Caco-2 (cell line): ENCODE measurements around the gene NDST3. TPM values are rescaled to one million over a fixed set of nuclear protein-coding genes. Genes with fewer than 3 reads are reported as not detected.

ENCODE experiments used
- BruUV-seq: library from RNA; stranded (reverse); fragments of 400-500 nt; replicated peaks from 2 replicates; lab custom pipeline; 2021; lab: Mats Ljungman, UMichigan
- CTCF ChIA-PET: fragments of 300-600 bp; sonication (Branson Sonifier 250); formaldehyde crosslinking; loops from one replicate; lab custom pipeline; 2022; ENCODE audit warnings: antibody characterized with exemption; lab: Charles Lee
- POLR2A ChIA-PET: fragments of 300-600 bp; sonication (Branson Sonifier 250); formaldehyde crosslinking; loops from one replicate; lab custom pipeline; 2022; ENCODE audit warnings: antibody characterized with exemption; lab: Charles Lee
- DNase-seq, 2 experiments: peaks; one replicate each; pipeline versions ENCODE4 v3.0.0 to v3.0.0-alpha.2; 2020 to 2022
- H3K27me3 ChIP-seq: replicated peaks from 2 replicates; pipeline ENCODE4 v1.6.0; 2011; ENCODE audit warnings: low read length; ENCODE audit not compliant: control insufficient read depth, insufficient read depth
- H3K36me3 ChIP-seq: 2 replicates; pipeline ENCODE4 v1.5.1; 2011; ENCODE audit warnings: low read length; ENCODE audit not compliant: control insufficient read depth, insufficient read depth
- H3K4me1 ChIP-seq: fragments of 250-450 bp; sonication (Bioruptor Pico); 2 replicates; pipeline ENCODE4 v1.5.1; 2020; ENCODE audit warnings: mild to moderate bottlenecking
- H3K4me3 ChIP-seq: 2 replicates; pipeline ENCODE4 v1.5.1; 2011; ENCODE audit warnings: low read depth, mild to moderate bottlenecking, control low read depth, low read length
- H3K9me3 ChIP-seq: fragments of 250-450 bp; sonication (Bioruptor Pico); 2 replicates; pipeline ENCODE4 v1.5.1; 2020; ENCODE audit warnings: mild to moderate bottlenecking, moderate library complexity
- H3K27ac Mint-ChIP-seq: one replicate; pipeline ENCODE4 v1.8.0; 2022; ENCODE audit warnings: mixed read lengths; ENCODE audit not compliant: unreplicated experiment
- H3K27me3 Mint-ChIP-seq: one replicate; pipeline ENCODE4 v1.8.0; 2022; ENCODE audit warnings: mixed read lengths; ENCODE audit not compliant: insufficient read depth, unreplicated experiment
- H3K36me3 Mint-ChIP-seq: one replicate; pipeline ENCODE4 v1.8.0; 2022; ENCODE audit warnings: mild to moderate bottlenecking, mixed read lengths; ENCODE audit not compliant: insufficient read depth, unreplicated experiment
- H3K4me1 Mint-ChIP-seq: one replicate; pipeline ENCODE4 v1.8.0; 2022; ENCODE audit warnings: low read depth, mixed read lengths; ENCODE audit not compliant: unreplicated experiment
- H3K4me3 Mint-ChIP-seq: one replicate; pipeline ENCODE4 v1.8.0; 2022; ENCODE audit warnings: mild to moderate bottlenecking, moderate library complexity, mixed read lengths; ENCODE audit not compliant: unreplicated experiment
- H3K9me3 Mint-ChIP-seq: one replicate; pipeline ENCODE4 v1.8.0; 2022; ENCODE audit warnings: mixed read lengths; ENCODE audit not compliant: unreplicated experiment
- intact Hi-C: fragments of 100-400 bp; cut with micrococcal nuclease; formaldehyde crosslinking; loops from one replicate; pipeline ENCODE4 v1.10.0; 2022; ENCODE audit not compliant: unreplicated experiment
- total RNA-seq: library from RNA; stranded (reverse); gene quantifications from 2 replicates; pipeline ENCODE4 v1.2.3, GENCODE V29; 2022
- TF ChIP-seq, protein P1 (sequence below), 2 experiments: fragments of 200-600 bp in 1 of 2; IDR thresholded peaks; 1 replicate in 1 of 2; 2 replicates in 1 of 2; pipeline versions ENCODE4 v1.5.1 to v1.8.0; 2011 to 2022; ENCODE audit warnings: antibody characterized with exemption in 1 of 2, control low read depth in 1 of 2, inconsistent platforms in 1 of 2, low read depth in 1 of 2, low read length in 1 of 2, mild to moderate bottlenecking in 1 of 2, moderate library complexity in 1 of 2; ENCODE audit not compliant: insufficient read depth in 1 of 2, severe bottlenecking in 1 of 2, unreplicated experiment in 1 of 2

NDST3 gene
- total RNA-seq, 1 experiment from 2014 or later: not detected

DNA sequence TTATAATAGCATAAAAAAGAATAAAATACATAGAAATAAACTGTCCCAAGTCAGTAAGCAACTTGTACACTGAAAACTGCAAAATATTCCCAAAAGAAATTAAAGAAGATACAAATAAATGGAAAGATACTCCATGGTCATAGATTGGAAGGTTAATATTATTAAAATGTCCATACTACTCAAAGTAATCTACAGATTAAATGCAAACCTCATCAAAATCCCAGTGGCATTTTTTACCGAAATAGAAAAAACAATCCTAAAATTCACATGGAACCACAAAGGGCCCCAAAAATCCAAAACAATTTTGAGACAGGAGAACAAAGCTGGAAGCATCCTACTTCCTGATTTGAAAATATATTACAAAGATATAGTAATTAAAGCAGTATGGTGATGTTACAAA lies 133.0 kb downstream of the NDST3 start:
- intact Hi-C loops: no loop called here
- TF ChIP-seq, protein P1, sequence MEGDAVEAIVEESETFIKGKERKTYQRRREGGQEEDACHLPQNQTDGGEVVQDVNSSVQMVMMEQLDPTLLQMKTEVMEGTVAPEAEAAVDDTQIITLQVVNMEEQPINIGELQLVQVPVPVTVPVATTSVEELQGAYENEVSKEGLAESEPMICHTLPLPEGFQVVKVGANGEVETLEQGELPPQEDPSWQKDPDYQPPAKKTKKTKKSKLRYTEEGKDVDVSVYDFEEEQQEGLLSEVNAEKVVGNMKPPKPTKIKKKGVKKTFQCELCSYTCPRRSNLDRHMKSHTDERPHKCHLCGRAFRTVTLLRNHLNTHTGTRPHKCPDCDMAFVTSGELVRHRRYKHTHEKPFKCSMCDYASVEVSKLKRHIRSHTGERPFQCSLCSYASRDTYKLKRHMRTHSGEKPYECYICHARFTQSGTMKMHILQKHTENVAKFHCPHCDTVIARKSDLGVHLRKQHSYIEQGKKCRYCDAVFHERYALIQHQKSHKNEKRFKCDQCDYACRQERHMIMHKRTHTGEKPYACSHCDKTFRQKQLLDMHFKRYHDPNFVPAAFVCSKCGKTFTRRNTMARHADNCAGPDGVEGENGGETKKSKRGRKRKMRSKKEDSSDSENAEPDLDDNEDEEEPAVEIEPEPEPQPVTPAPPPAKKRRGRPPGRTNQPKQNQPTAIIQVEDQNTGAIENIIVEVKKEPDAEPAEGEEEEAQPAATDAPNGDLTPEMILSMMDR (IDR thresholded peaks at IDR 0.05; ENCODE audit: insufficient read depth in 1 of 2, low read depth in 1 of 2, low read length in 1 of 2, severe bottlenecking in 1 of 2, unreplicated experiment in 1 of 2): no peak
- DNase-seq: no peak
- no peaks in the 10 kb centered on the region for H3K27me3 Mint-ChIP-seq
- Histone ChIP-seq H3K36me3 (no peaks in the 10 kb centered on the region), H3K4me1 (no peaks in the 10 kb centered on the region), H3K9me3 (no peaks in the 10 kb centered on the region; the same call in 1 of the 2 replicates), H3K27me3 (no peaks in the 10 kb centered on the region), H3K4me3 (no peak overlapping the region)
- H3K27ac Mint-ChIP-seq: no peak overlapping the region
- no peaks in the 10 kb centered on the region for H3K4me1 Mint-ChIP-seq
- H3K4me3 Mint-ChIP-seq: no peak overlapping the region
- no peaks in the 10 kb centered on the region for H3K9me3 Mint-ChIP-seq
- POLR2A ChIA-PET: no interaction called here
- CTCF ChIA-PET: no interaction called here
- BruUV-seq: no TSS peak
- no peaks in the 10 kb centered on the region for H3K36me3 Mint-ChIP-seq

DNA sequence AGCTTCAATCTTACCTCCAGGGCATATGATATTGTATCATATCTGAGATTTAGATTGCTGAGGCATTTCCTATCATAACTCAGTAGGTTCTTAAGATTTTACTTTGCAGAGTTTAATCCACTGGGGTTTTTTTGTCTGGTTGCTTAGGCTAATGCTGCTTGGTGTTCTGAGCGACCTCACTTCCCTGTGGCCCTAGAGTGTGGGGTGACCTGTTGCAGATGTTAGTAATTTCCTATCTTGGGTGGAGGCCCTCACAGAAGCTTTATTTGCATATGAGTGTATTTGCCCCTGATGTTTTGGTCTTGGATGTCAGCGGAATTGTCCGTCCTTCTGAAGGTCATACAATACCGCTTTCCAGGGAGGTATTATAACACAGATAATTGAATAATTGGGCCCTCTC lies 137.1 kb downstream of the NDST3 start:
- H3K27me3 Mint-ChIP-seq: peaks cover 3% of the 10 kb centered on the region
- TF ChIP-seq, protein P1 (IDR thresholded peaks at IDR 0.05; ENCODE audit: insufficient read depth in 1 of 2, low read depth in 1 of 2, low read length in 1 of 2, severe bottlenecking in 1 of 2, unreplicated experiment in 1 of 2): no peak
- peaks cover 5% of the 10 kb centered on the region for H3K4me1 Mint-ChIP-seq
- Histone ChIP-seq H3K27me3 (no peaks in the 10 kb centered on the region), H3K4me1 (no peaks in the 10 kb centered on the region), H3K9me3 (no peaks in the 10 kb centered on the region; the same call in 1 of the 2 replicates), H3K4me3 (no peak overlapping the region), H3K36me3 (no peaks in the 10 kb centered on the region)
- H3K4me3 Mint-ChIP-seq: no peak overlapping the region
- H3K27ac Mint-ChIP-seq: no peak overlapping the region
- no peaks in the 10 kb centered on the region for H3K9me3 Mint-ChIP-seq
- H3K36me3 Mint-ChIP-seq: no peaks in the 10 kb centered on the region
- no TSS peak for BruUV-seq
- DNase-seq: no peak
- POLR2A ChIA-PET: no interaction called here
- CTCF ChIA-PET: no interaction called here
- intact Hi-C loops: no loop called here

GRCh38 chr4:118173126-118173525 lies 138.8 kb downstream of the NDST3 start:
- Mint-ChIP-seq H3K36me3 (no peaks in the 10 kb centered on the region), H3K4me1 (peaks cover 5% of the 10 kb centered on the region), H3K9me3 (no peaks in the 10 kb centered on the region), H3K27me3 (peaks cover 3% of the 10 kb centered on the region), H3K4me3 (no peak overlapping the region), H3K27ac (no peak overlapping the region)
- no TSS peak for BruUV-seq
- Histone ChIP-seq H3K4me1 (no peaks in the 10 kb centered on the region), H3K27me3 (no peaks in the 10 kb centered on the region), H3K4me3 (no peak overlapping the region), H3K9me3 (no peaks in the 10 kb centered on the region), H3K36me3 (no peaks in the 10 kb centered on the region)
- intact Hi-C loops: no loop called here
- POLR2A ChIA-PET: no interaction called here
- TF ChIP-seq, protein P1 (IDR thresholded peaks at IDR 0.05; ENCODE audit: insufficient read depth in 1 of 2, low read depth in 1 of 2, low read length in 1 of 2, severe bottlenecking in 1 of 2, unreplicated experiment in 1 of 2): no peak
- no peak for DNase-seq
- CTCF ChIA-PET: no interaction called here
